HG02870 (cell line): ENCODE results near the gene SH2D5.

Source experiments
- ATAC-seq: cut with Tn5 transposase; IDR thresholded peaks from one replicate; pipeline ENCODE4 v1.9.1; 2021; ENCODE audit warnings: mild to moderate bottlenecking, moderate library complexity; ENCODE audit not compliant: unreplicated experiment

SH2D5 gene

DNA sequence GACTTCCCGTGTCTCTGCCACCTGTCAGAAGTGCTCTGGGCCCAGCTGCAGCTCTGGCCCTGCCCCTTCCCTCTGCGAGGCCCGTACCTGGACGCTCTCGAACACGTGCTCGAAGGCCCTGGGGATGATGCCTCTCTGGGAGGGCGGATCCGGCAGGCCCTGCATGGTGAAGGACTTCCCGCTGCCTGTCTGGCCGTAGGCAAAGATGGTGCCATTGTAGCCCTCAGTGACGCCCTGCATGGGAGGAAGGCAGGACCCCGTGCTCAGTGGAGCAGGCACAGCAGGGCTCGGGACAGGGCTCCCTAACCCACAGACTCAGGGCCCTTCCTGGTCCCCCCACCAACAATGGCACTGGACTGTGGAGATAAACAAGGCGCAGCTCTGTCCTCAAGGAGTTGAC is 17.1 kb downstream of the SH2D5 start:
- no peak for ATAC-seq

DNA sequence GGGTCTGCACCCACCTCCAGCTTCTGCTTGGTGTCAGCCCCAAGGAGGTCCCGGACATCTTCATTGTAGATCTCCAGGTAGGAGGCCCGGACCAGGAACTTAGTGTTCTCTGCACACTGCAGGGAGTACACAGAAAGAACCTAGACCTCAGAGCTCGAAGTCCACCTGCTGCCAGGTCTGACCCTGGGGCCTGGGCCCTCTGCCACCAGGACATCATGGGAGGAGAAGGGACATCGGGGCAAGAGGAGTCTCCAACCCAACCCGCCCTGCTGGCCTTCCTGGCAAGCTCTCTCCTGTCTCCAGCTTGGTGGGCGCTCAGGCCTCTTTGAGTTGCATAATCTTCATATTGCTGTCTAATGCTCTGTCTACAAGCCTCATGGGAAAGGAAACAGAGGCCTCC is 19.1 kb downstream of the SH2D5 start:
- ATAC-seq, result no peak

DNA sequence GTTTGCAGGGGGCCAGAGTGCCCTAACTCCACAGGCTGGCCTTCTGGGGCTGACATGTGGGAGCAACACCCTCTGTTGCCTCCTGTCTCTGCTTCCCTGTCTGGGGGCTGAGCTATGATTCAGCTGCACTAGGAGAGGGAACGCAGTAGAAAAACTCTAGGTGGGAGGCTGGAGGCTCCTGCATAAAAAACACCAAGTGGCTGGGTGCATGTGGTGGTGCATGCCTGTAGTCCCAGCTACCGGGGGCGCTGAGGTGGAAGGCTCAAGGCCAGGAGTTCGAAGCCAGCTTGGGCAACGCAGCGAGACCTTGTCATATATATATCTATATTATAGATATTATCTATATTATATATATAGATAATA is 20.3 kb downstream of the SH2D5 start:
- ATAC-seq, result no peak

DNA sequence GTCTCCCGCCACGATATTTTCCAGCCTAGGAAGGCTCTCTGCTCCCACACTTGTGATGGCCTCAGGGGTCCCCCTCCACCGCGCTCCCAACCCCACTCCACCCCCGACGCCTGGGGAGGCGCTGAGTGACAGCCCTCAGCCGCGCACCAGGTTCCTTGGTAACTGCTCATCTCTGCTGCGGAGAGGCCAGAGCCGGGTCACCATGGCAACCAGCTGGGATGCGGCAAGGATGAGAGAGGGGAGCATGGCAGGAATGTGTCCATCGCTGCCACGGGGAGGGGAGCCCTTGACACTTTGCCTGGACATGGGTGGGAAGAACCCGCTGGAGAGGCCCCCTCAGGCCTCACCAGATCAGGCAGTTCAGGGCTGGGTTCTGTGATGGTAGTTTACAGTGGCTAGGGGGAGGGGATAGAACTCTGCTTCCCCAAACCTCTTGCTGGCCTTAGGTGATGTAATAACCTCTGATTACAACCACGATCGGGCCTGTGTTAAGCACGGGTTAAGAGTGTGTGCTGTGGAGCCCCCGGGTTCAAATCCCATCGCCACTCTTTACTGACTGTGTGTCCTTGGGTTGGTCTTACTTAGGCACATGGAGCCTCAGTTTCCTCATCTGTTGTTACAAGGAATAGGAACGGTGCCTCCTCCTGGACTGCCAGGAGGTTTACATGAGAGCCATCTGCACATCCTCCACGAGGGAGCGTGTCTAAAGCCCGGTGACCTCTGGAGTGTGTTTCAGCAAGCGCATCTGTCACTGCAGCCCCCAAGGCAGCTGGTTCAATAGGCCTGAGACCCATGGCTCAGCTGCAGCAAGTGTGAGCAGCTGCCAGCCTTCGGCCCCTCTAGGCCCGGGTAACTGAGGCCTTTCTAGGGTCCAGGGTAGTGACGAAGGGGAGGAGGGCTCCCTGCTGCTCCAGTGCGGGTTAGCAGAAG is 21.0 kb downstream of the SH2D5 start:
- no peak for ATAC-seq

DNA sequence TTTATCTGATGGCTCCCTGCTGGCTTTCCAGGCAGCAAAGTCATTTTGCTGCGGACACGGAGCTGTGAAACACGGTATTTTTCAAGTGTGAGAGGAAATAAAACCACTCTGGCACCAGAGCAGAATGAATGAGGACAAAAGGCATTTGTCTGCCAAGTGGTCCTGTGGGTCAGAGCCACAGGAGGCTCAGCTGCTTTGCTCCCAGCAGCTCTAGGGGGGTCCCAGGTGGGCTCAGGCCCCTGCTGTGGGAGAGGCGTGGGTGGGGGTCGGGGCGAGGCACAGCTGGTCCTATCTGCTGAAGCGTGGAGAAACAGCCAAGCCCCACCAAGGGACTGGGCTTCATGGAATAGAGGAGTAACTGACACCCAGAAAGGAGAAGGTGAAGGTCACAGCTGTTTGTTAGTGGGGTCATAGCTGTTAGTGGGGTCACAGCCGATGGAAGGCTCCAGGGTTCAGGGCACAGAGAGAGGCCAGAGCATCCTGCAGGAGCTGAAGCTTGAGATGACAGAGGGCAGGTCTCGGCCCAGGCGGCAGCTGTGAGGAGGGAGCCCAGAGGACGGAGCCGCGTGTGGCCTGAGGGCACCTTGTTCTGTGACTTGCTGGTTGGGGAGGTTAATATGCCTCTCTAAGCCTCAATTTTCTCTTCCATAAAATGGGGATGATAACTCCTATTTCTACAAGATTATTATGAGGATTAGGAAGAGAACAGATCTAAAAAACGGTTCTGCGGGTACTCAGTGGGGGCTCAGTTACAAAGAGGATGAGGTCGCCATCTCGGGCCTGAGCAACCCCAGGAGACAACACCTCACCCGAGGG is 21.8 kb downstream of the SH2D5 start:
- no peak for ATAC-seq

DNA sequence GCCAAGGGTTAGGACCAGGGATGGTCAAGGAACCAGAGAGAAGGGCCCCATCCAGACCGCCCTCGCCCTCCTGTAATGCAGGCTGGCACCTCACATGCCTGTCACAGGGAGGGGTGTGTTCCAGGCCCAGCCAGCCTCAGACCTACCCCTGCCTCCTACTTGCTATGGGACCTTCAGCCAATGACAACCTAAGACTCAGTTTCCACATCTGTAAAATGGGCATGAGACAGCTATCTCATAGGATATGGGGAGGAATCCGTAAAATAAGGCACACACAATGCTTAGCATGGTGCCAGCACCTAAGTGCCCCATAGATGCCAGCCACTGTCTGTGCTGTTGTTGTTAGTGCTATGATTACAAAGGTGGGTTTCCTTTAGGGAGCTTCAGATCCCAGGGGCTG is 22.6 kb downstream of the SH2D5 start:
- ATAC-seq, result no peak

DNA sequence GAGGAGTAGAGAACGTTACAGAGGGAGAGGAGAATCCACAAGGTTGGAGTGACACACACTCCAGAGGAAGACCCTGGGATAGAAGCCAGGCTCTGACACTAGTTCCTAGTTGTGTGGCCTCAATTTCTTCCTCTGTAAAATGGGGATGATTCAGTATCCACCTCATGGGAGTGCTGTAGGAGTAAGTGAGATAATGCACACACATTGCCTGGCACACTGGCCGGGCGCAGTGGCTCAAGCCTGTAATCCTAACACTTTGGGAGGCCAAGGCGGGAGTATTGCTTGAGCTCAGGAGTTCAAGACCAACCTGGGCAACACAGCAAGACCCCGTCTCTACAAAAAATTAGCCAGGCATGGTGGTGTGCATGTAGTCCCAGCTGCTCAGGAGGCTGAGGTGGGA is 23.6 kb downstream of the SH2D5 start:
- no peak for ATAC-seq

DNA sequence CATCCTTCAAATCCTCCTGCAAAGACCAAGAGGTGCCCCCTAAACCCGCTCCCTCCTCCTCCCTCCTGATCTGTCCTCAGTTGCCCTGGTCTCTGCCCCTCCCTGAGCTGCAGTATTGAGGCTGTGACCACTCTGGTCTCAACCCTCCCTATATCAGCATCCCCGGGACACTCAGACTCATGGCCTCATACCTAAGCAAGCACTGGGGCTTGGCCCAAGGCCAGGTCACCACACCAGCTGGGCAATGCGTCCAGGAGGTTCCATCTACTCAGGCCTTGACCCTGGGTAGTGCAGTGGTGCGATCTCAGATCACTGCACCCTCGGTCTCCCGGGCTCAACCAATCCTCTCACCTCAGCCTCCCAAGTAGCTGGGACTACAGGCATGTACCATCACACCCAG is 24.4 kb downstream of the SH2D5 start:
- ATAC-seq, result no peak

DNA sequence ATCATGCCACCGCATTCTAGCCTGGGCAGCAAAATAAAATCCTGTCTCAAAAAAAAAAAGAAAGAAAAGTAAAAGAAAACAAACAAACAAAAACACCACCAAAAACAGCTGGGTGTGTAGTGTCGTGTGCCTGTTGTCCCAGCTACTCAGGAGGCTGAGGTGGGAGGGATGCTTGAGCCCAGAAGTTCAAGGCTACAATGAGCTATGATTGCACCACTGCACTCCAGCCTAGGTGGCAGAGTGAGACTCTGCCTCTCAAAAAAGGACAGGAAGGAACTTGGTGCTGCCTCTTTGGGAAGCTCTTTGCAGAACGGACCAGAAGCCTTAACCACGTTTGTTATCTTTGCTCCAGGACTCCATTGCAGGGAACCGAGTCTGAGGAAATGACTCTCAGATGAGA is 25.7 kb downstream of the SH2D5 start:
- ATAC-seq, result no peak

DNA sequence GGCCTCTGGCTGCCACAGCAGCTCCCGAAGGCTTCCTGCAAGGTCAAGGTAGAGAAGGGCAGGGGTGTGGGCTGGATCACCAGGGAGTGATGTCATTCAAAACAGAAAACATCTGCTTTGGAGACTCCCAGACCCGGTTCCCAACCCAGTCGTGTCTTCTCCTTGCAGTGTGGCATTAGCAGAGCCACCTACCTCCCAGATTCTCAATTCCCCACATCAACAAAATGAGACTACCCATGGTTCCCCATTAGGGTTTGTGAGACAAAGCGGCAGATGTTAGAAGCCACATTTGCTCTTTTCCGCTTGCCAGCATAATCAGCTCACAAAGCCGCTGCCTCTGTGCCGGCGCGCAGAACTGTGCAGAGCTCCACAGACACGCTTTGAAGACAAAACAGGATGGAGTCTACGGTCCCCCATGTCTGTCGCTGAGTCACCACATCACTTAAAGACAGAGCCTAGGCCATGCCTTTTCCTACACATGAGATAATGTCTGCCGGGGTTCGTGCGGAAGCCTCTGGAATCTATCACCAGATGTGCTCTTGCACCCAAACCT is 27.2 kb downstream of the SH2D5 start:
- no peak for ATAC-seq

DNA sequence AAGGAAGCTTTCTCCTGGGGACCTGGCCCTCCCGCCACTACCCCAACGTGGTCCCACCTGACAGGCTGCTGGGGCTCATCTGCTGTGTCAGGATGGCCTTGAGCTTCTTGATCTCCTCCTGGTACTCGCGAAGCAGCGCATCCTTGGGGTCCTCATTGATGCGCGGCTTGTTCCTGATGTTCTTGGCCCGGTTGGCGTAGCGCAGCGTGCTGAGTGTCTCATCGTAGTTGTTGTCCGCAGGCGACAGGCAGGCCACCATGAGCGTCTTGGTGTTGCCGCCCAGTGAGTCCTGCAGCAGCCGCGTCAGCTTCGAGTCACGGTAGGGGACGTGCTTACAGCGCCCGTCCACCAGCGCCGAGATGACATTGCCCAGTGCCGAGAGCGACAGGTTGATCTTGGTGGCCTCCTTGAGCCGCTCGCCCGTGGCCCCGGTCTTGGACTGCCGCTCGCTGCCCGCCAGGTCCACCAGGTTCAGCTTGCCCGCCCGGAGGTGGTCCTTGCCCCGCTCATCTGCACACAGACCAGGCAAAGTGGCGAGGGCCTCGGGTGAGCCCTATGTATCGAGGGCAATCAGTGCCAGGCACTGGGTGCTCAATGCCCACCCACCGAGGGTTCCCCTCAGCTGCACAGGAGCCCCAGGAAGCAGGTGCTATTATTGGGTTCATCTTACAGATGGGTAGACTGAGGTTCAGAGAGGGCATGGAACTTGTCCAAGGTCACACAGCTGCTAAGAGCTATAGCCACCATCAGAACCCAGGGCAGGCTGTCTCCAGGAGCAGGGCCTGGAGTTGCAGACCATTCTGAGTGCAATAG is 27.9 kb downstream of the SH2D5 start:
- ATAC-seq, result no peak

DNA sequence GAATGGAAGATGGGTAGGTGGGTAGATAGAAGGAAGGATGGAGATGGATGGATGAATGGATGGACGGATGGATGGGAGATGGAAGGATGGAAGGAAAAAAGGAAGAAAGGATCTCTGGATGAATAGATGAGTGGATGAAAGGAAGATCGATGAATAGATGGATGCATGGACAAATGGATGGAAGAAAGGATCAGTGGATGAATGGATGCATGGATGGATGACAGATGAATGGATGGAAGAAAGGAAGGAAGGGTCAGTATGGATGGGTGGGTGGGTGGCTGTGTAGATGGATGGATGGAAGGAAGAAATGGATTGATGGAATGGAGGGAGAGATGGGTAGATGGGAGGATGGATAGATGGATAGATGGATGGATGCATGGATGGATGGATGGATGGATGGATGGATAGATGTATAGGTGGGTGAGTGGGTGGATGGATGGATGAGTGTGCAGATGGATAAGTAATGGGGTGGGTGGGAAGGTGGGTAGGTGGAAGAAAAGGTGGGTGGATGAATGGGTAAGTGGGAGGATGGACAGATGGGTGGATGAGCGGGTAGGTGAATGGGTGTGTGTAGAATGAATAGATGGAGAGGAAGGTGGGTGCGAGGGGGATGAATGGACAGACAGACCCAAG is 29.3 kb downstream of the SH2D5 start:
- no peak for ATAC-seq

DNA sequence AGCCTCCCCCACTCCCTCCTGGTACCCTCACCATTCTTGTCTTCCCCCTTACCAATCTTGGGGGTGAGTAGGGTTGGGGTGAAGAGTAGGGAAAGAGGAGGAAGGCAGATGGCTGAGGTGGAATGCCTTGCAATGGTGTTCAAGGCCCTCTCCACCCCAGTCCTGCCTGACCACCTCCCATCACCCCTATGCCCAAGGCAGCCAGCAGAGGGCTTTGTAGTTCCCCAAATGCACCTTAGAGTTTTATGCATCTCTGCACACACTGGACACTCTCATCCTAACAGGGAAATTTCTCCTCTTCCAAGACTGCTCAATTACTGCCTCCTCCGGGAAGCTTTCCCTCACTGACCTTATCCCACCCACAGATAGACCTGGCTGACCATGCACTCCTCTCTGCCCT is 30.1 kb downstream of the SH2D5 start:
- no peak for ATAC-seq

DNA sequence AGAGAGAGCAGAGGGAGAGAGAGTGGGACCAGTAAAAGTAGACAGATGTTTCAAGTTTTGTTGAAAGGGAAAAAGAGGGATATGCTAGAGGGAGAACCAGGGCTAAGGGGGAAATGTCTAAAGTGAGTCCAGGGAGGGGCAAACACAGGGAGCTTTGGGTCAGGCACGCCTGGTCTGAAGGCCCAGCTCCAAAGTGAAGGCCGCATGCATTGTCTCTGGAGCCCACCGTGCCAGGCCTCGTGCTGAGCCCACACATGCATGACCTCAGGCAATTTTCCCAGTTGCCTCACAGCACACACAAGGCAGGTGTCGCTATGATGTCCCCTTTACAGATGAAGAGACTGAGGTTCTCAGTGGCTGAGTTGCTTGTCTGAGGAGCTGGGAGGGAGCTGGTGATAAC is 30.7 kb downstream of the SH2D5 start:
- no peak for ATAC-seq

DNA sequence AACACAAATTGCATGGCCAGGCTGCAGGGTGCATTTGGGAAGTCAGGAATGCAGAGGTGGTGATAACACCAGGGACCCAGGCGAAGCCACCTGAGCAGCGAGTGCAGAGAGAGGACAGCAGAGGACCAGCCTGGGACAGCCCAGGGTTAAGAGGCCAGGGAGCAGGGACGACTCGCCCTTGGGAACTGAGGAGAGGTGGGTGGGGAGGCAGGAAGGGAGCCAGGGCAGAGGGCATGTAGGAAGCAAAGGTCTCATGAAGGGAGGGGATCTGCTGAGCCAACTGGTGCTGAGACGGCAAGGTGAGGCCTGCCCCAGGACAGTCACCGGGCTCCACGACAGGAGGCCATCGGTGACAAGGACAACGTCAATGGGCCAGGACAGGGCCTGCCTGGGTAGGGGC is 31.1 kb downstream of the SH2D5 start:
- no peak for ATAC-seq

DNA sequence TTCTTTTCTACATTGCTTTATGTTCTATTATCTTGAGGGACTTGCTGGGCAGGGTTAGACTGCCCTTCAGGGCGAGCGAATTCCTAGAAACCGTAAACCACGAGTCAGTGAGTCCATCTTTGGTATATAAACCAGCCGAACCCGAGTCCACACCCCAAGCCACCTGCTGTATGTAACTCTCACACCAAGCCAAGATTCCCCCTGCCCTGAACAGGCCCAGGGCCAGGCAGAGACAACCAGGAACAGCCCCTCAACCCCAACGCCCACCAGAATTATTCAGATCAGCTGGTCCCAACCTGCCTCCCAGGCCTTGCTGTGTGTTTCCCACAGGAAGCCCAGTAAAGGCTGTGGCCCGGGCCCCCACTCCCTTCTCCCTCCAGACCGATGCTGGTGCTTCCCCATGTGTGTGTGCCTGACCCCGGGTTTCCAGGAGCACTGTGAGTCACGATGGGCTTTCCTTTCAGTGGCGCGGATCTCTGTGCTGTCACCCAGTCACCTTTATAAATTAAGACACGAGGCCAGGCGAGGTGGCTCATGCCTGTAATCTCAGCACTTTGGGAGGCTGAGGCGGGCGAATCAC is 31.8 kb downstream of the SH2D5 start:
- no peak for ATAC-seq

DNA sequence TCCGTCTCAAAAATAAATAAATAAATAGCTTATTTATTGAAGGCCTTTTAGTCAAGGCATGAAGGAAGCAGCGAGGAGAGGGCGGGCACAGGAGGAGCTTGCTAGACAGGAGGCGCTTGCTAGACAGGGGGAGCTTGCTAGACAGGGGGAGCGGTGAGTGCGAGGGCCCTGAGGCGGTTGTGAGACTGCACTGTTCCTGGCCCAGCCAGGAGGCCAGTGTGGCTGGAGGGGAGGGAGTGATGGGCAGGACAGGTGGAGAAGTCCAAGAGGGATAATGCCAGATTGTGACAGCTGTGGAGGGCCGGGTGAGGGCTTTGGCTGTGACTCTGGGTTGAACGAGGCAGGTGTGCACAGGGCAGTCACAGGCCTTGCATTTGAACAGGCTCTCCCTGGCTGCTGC is 32.9 kb downstream of the SH2D5 start:
- no peak for ATAC-seq

DNA sequence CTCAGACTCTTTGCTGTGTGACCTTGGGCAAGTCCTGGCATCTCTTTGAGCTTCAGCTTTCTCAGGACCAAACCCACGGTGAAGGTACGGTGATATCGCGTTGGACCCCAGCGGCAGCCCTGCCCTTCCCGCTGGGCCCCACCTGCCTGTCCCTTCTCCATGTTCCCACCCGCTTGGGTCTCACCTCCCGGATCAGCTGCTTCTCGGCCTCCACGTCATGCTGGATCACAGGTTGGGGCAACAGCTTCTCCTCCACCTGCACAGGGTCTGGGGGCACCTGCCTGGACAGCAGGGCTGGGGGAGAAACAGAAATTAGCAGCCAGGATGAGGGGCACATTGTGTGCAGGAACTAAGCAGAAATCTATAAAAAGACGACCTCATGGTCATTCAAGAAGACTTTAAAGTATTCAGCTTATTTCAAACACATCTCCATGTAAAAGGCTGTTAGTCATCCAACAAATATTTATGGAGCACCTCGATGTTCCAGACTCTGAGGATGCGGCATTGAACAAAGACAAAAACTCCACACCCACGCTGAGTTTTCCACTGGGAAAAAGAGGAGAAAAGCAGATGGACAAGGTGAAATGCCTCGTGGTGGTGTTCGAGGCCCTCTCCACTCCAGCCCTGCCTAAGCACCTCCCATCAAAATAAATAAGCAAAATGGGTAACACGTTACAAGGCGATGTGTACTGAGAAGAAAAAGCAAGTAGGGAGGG is 34.1 kb downstream of the SH2D5 start:
- ATAC-seq, result no peak

DNA sequence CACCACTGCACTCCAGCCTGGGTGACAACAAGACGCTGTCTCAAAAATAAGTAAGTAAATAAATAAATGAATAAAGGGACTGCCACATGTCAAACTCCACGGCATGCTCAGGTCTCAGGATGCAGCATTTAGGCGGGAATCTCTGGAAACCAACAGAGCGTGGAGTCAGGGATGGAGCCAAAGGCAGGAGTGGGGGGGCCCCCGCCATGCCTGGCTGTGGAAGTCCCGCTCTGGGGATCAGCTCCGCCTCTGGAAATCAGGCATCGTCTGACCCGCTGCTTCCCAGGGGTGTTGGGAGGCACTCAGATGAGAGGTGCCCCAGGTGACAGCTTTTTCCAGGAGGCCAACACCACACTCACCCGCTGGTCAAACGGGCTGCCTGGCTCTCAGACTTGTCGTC is 34.9 kb downstream of the SH2D5 start:
- no peak for ATAC-seq
